Panc1 (cell line): Measurements from ENCODE around the gene SYNDIG1L.

ENCODE experiments used
- CTCF ChIP-seq: fragments of 450-650 bp; IDR thresholded peaks from 2 replicates; pipeline ENCODE4 v1.5.1; 2017; ENCODE audit warnings: mild to moderate bottlenecking
- POLR2AphosphoS5 ChIP-seq: IDR thresholded peaks from 2 replicates; pipeline ENCODE4 v1.6.1; 2012; ENCODE audit warnings: mild to moderate bottlenecking, low read depth, low read length, moderate library complexity

- TF ChIP-seq POLR2AphosphoS5 (no peak), CTCF (no peak)
These were observed 12.4 kb upstream of the SYNDIG1L start for GRCh38 chr14:74438351-74438915.
